ENCODE measurements around the gene FAXDC2. TPM values are rescaled to one million over a fixed set of nuclear protein-coding genes. Genes with fewer than 3 reads are reported as not detected.

Gene FAXDC2
- total RNA-seq, 1 donor from 2014 or later, result 15.0 TPM

DNA sequence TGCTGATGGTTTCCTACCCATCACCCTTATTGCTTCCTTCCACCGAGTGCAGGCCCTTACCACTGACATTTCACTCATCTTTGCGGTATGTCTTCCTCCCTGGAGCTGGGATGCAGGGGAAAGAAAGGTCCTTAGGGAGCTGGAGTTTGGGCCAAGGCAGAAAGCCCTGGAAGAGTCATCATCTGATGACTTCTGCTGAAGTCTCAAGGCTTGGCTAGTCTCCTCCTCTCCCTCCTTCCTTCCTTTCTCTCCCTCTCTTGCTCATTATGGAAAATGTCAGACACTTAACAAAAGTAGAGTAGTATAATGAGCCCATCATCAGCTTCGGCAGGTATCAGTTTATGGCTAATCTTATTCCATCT, 55.2 kb downstream of the FAXDC2 start:
- no peak for DNase-seq (ENCODE audit: low spot score)

DNA sequence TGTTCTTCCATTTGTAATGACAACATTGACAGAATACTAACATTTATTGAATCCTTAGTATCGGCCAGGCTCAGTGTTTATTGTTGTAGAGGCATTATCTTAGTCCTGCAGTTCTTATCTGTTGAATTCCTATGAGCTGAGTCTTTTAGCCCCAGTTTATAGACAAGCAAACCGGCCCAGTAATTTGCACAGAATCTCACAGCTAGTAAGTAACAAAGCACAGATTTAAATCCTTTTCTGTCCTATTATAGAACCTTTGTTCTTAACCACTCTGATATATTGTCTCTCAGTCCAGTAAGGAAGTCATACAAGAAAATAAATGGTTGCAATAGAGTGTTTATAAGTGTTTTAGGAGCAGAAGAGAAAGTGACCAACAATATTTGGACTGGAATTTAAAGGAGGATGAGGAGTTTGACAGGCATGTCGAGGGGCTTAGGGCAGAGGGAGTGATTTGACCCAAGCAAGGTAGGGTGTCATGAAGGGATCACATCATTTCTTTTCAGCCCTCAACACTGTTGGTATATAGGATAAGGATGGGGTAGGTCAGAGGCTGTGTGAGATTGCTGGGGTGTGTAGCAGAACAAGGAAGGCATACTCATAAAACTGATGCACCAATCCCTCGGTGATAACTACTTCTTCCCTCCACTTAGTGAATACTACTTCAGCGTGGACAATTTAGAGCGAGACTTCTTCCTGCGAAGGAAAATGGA, 55.7 kb downstream of the FAXDC2 start:
- no peak for DNase-seq (ENCODE audit: low spot score)

DNA sequence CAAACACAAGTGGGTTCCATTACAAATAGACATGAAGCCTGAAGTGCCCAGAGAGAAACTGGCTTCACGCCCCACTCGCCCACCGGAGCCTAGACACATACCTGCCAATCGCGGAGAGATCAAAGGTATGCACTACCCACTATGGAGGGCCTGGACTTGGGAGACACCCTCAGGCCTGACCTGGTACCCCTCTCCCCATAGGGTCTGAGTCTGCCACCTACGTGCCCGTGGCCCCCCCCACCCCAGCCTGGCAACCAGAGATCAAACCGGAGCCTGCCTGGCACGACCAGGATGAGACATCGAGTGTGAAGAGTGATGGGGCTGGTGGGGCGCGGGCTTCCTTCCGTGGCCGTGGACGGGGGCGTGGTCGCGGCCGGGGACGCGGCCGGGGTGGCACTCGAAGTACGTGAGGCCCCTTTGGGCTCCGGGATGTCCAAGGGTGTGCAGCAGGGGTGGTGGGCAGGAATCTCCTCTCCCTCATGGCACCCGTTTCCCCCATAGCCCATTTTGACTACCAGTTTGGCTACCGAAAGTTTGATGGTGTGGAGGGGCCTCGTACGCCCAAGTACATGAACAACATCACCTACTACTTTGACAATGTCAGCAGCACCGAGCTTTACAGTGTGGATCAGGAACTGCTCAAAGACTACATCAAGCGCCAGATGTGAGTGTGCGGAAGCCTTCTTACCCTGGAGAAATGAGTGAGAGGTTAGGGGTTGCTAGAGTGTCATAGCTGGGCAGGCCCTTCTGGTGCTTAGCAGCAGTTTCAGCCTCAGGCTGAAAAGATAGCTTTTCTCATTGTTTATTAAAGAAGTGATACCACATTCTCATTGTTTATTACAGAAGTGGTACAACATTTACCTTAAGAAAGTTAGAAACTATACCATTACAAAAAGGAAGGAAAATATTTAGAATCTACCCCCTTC, 56.5 kb downstream of the FAXDC2 start:
- DNase-seq (ENCODE audit: low spot score), result no peak

DNA sequence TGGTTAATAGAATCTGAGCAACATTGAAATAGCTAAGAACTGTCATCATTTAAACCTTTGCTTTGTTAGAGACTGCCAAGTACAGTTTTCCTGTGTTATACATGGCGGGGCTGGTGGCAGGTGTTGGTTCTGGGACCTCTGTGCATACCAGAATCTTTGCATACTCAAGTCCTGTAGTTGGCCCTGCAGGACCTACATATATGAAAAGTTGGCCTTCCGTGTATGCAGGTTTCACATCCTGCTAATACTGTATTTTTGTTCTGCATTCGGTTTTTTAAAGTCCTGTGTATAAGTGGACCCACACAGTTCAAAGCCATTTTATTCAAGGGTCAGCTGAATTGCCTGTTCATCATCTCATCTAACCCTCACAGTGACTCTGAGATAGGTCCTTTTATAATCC, 58.9 kb downstream of the FAXDC2 start:
- DNase-seq (ENCODE audit: low spot score), result no peak

DNA sequence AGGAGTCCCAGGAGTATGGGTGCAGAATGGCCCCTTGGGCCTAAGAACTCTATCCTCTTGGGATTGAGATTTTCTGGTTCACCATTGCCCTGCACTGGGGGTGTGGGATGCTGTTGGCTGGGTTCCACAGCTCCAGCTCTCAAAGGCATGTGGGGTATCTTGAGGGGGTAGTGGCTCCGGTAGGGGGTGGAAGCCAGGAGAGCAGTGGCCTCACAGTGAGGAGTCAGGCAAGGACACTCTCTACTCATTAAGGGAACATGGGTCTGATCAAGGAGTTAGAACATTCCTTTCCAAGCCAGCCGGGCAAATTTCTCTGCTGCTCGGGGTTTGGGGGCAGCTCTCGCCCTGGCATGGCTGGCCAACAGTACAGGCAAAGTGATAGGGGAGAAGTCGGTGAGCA, 62.2 kb downstream of the FAXDC2 start:
- DNase-seq (ENCODE audit: low spot score), result no peak

DNA sequence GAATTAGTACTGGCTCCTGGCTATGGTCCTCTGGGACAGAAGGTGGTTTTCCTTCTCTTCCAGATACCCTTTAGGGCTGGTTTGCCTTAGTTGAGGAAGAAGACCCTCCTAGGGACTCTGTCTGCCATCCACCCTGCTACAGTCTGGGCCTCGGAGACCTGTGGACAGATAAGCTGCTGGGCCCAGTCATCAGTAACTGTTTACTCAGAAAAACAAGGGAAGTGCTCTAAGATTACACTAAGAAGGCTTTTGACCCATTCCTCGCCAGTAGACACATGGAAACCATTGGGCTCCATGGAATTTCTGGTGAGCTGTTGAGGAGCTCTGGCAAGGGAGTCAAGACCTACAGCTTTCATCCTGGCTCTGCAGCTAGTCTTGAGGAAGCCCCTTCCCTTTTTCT, 64.0 kb downstream of the FAXDC2 start:
- DNase-seq (ENCODE audit: low spot score), result no peak

DNA sequence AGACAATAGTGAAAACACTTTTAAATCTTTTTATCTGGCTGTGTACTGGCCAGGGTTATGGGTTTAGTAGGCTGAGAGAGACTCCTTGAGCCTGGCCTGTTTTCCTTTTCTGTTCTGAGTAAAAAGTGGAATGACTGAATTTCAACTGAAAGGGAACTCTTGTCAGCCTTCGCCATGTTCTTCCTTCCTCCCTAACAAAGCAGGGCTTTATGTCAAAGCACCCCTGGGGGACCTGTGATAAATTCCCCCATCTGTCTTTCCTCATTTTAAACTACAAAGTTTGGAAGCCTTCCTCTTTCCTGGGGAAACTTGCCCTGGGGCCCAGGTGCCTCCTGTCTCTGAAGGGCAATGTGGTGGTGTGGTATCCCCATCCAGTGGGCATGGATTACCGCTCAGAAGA, 65.5 kb downstream of the FAXDC2 start:
- DNase-seq (ENCODE audit: low spot score), result no peak

DNA sequence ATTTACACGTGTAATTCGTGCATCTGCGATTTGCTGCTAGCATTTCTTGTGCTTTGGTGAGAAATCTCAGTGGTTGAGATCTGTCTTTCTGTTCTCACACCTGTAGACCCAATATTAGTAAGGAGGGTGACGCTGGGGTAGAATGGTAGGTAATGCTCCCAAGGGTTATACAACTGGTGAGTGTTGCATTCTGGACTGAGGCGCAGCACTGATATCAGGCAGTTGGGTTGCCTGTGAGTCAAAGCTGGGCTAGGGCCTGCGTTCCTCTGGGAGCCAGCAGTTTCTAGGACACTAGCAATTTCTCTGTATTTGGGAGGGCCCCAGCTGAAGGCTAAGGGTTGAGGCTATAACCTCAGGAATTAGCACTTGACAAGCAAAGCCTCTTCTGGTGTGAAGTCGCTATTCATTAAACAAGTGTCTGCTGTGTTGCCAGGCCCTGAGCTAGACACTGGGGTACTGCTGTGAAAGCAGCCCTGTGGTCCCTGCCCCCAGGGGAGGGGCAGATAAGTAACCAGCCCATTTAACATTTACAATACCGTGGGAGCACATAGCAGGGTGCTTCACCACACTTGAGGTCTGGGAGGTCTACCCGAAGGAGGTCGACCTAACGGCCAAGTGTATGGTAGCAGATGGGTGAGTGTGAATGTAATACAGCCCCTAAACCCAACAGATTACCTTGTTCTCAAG, 66.5 kb downstream of the FAXDC2 start:
- DNase-seq (ENCODE audit: low spot score), result no peak

DNA sequence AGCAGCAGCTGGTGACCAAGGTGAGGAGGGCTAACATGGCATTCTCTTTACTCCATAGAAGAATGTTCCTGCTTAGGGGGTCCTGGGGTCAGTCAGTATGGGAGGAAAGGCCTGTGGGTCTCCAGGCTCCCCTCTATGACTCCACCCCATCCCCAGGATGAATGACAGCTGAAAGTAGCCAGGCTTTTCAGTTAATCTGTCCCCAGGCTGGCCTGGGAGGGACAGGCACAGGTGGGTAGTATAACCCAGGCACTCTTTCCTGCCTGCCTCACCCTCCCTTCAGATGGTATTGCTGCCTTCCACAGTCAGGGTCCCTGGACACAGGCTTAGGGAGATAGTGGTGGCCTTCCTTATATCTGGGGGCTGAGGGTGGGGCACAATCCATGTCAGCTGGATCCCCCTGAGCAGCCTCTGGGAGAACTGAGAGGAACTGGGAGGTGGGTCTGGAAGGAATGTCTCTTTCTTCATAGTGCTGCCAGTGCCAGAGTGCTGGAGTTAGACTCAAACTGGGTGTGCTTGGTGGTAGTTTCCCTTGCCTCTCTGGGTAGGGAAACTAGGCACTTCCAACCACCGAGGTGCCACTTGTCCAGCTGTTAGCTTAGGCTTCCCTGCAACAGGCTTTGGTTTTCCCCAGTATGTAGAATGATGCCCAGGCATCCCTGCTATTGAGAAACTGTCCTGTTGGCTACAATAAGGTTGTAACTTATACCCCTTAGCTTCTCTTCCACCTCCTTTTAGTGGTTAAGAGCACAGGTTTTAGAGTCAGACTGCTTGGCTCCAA, 67.4 kb downstream of the FAXDC2 start:
- DNase-seq (ENCODE audit: low spot score), result no peak

DNA sequence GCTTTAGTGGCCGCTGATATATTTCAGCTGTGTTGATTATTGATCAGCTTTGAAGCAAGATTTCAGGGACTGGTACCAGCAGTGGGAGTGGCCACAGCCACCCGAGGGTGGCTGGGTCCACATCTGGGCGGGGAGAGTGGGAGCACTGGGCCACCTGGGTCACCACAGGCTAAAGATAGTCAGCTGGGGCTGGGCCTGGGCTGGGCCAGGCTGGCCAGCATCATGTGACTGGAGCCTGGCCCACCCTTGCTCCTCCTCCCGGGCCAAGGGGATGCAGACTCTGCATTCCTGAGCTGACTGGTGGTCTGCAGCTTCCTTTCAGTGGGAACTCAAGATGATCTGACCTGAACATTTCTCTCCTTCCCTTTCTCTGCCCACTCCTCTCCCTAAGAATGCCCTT, 68.1 kb downstream of the FAXDC2 start:
- DNase-seq (ENCODE audit: low spot score), result no peak

DNA sequence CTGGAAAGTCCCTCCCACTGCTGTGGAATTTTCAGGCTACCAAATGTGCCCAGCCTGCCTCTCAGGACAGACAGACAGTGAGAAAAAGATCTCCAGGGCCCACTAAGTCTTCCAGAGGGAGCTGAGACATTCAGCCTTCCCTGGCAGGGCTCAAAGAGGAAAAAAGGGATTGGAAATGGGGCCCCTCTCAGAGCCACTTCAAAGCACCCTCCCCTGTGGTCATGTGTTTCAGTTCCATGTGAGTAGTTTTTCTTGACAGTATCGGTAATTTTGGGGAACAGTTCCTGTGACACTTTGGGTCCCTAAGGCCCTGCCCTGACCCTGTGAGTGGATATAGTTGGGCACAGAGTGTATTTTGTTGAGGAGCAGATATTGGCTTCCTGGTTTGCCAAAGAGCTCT, 70.3 kb downstream of the FAXDC2 start:
- DNase-seq (ENCODE audit: low spot score), result no peak

DNA sequence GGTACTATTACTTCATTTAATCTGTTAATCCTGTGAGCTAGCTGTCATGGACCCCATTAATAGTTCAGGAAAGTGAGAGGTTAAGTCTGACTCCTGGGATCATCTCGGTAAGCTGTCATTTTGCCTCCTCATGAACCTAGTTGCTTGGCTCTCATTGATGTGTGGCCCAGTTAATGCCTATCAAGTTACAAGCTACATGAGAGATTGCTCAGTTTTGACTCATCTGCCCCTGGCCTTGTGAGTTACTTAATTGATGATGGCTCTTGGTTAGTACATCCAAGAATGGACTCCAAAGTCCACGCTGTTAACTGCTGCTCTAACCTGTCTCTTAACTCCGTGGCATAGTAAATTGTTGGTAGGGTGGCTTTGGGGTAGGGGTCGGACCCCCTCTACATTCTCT, 71.3 kb downstream of the FAXDC2 start:
- DNase-seq (ENCODE audit: low spot score), result no peak

DNA sequence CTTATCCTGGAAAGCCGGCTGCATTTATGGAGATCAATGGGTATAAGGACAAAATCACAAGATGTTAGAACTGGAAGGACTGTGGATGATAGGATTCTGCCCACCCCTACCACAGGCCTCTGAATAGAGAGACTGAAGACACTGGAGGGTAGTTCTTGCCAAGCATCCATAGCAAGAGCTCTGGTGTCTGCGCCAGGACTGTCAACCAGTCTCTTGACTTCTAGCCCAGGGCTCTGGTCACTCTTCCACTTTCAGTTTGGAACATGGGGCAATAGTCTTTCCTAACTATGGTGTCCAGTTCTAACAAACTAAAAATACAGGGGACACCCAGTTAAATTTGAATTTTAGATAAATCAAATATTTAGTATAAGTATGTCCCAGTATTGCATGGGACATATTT, 71.9 kb downstream of the FAXDC2 start:
- DNase-seq (ENCODE audit: low spot score), result no peak

DNA sequence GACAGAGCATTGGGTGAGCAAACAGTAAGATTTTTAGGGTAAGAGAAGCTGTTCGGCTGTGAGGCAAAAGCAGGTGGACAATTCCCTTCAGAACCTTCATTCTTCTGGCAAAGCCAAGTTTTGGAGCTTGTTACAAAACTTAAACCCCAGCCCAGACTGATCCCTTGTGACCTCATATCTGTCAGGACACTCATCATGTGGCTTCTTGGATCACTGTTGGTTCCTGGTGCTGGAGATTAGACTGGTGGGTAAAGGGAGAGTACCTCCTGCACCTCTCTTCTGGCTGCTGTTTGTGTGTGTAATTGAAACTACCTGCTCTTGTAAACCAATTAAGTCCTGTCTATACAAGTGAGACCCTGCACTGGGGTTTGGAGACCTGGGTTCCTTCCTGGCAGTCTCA, 74.2 kb downstream of the FAXDC2 start:
- DNase-seq (ENCODE audit: low spot score), result no peak

DNA sequence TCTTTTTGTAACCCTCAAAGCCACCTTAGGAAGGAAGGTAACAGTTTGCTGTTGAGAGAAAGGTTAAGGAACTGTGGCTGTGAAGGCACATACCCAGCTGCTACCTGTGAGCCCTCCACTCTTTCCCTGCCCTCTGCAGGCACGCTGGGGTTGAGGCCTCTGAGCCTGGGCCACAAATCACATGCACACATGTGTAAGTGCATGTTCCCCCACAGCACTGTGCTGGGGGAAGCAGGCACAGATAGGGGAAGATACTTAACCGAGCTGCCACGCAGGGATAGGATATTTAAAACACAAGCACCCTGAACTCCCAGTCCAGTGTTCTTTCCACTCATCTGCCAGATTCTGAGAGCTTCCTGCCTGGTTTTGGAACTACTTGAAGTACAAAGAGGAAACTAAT, 77.1 kb downstream of the FAXDC2 start:
- DNase-seq (ENCODE audit: low spot score), result no peak

DNA sequence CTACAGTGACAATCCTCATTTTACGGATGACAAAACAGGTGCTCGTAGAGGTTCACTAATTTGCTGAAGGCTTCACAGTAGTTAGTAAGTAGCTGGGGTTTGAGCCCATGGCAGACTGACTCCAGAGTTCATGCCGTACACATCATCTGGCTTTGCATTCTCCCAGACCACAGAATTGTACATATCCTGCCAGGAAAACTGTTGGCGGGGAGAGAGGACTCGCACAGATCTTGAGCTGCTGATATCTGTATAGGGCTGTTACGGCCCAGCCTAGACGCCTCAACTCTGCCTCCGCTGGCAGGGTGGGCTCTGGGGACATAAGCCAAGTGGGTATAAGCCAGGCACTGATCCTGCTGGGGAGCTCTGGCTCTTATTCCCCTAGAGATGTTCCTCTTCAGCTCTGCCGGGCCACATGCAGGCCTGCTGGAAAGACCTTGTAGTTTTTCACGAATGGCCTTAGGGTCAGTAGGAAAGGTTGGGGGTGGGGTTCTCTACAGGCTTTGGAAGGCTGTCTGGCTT, 79.0 kb downstream of the FAXDC2 start:
- no peak for DNase-seq (ENCODE audit: low spot score)

DNA sequence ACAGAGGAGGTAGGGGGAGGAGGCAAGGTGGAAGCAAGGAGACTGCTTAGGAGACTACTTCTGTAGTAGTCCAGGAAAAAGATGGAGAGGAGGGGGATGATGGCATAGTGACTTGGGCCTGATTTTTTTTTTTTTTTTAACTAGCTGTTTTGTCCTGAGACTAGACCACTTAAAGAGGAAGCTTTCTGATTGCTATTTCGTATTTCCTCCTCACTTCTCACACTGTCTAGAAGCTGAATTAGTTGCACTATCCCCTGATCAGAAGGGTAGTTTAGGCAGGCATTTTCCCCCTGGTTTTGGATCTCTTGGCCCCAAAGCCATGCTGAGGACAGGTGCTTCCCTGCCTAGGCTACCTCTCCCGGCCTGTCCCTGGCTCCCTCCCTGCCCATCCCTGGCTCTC, 80.3 kb downstream of the FAXDC2 start:
- no peak for DNase-seq (ENCODE audit: low spot score)

All from ureter (tissue), 1 donor.